ENCODE data around the gene TMEM201. TPM values are rescaled to one million over a fixed set of nuclear protein-coding genes. Genes with fewer than 3 reads are reported as not detected.
A peak's percentile ranks its signal among the peaks of the same experiment; 100 is the strongest.
"Not testable (repeated sequence)": the region's sequence is repeated elsewhere in the genome, so short reads cannot be mapped to it uniquely, and the experiment has no call there.

TMEM201 gene
- polyA plus RNA-seq, 4 donors, result 14.2 to 22.9 (median 15.6) TPM

GRCh38 chr1:9618909-9619679, 30.4 kb downstream of the TMEM201 start:
- DNase-seq (ENCODE audit: low read depth in 4 of 4, low spot score in 3 of 4), result no peak

- no peak for DNase-seq (ENCODE audit: low read depth in 4 of 4, low spot score in 3 of 4)
These were observed 32.3 kb downstream of the TMEM201 start for GRCh38 chr1:9621032-9621431.

- no peak for DNase-seq (ENCODE audit: low read depth in 4 of 4, low spot score in 3 of 4)
These were observed 35.4 kb downstream of the TMEM201 start for GRCh38 chr1:9624081-9624480.

- not testable (repeated sequence) for DNase-seq (ENCODE audit: low read depth in 4 of 4, low spot score in 3 of 4)
These were observed 36.3 kb downstream of the TMEM201 start for GRCh38 chr1:9625030-9625429.

GRCh38 chr1:9626201-9626608, 37.5 kb downstream of the TMEM201 start:
- DNase-seq (ENCODE audit: low read depth in 4 of 4, low spot score in 3 of 4), result no peak

- no peak for DNase-seq (ENCODE audit: low read depth in 4 of 4, low spot score in 3 of 4)
These were observed 40.1 kb downstream of the TMEM201 start for GRCh38 chr1:9628541-9629444.

- no peak for DNase-seq (ENCODE audit: low read depth in 4 of 4, low spot score in 3 of 4)
These were observed 40.9 kb downstream of the TMEM201 start for GRCh38 chr1:9629445-9630201.

- DNase-seq (ENCODE audit: low read depth in 4 of 4, low spot score in 3 of 4), result no peak
These were observed 41.8 kb downstream of the TMEM201 start for GRCh38 chr1:9630331-9631111.

GRCh38 chr1:9631613-9632012, 42.9 kb downstream of the TMEM201 start:
- no peak for DNase-seq (ENCODE audit: low read depth in 4 of 4, low spot score in 3 of 4)

- DNase-seq (ENCODE audit: low read depth in 4 of 4, low spot score in 3 of 4), result no peak
These were observed 44.8 kb downstream of the TMEM201 start for GRCh38 chr1:9633493-9633892.

GRCh38 chr1:9634582-9634981, 45.9 kb downstream of the TMEM201 start:
- no peak for DNase-seq (ENCODE audit: low read depth in 4 of 4, low spot score in 3 of 4)

- no peak for DNase-seq (ENCODE audit: low read depth in 4 of 4, low spot score in 3 of 4)
These were observed 50.5 kb downstream of the TMEM201 start for GRCh38 chr1:9639227-9639626.

GRCh38 chr1:9643351-9644256, 54.9 kb downstream of the TMEM201 start:
- no peak for DNase-seq (ENCODE audit: low read depth in 4 of 4, low spot score in 3 of 4)

GRCh38 chr1:9646037-9646436, 57.3 kb downstream of the TMEM201 start:
- DNase-seq (ENCODE audit: low read depth in 4 of 4, low spot score in 3 of 4), result no peak

GRCh38 chr1:9648171-9648570, 59.5 kb downstream of the TMEM201 start:
- DNase-seq (ENCODE audit: low read depth in 4 of 4, low spot score in 3 of 4), result no peak

GRCh38 chr1:9649769-9650168, 61.1 kb downstream of the TMEM201 start:
- DNase-seq (ENCODE audit: low read depth in 4 of 4, low spot score in 3 of 4), result no peak

- DNase-seq (ENCODE audit: low read depth in 4 of 4, low spot score in 3 of 4), result no peak
These were observed 62.5 kb downstream of the TMEM201 start for GRCh38 chr1:9651220-9651564.

GRCh38 chr1:9651565-9652378, 63.1 kb downstream of the TMEM201 start, which contains the start of gene PIK3CD:
Gene PIK3CD (plus strand): TSS chr1:9651731. CDS start chr1:9710456, 58,725 bp downstream.
- DNase-seq (ENCODE audit: low read depth in 4 of 4, low spot score in 3 of 4), result peak in 1 of 4 donors; percentile 29

Data from left renal pelvis (tissue), 4 donors.